ENCODE data around the gene COL4A2.
"Not testable (repeated sequence)": the region's sequence is repeated elsewhere in the genome, so short reads cannot be mapped to it uniquely, and the experiment has no call there.

The COL4A2 gene

GRCh38 chr13:110525328-110526319 is 218.5 kb downstream of the COL4A2 start:
- no peak overlapping the region for H3K27ac ChIP-seq (ENCODE audit: insufficient read depth, low read depth, low read length, poor library complexity, severe bottlenecking)
- H3K4me3 ChIP-seq (ENCODE audit: insufficient read depth, low read depth, low read length) = no peak overlapping the region
- H3K27me3 ChIP-seq (ENCODE audit: control insufficient read depth, insufficient read depth, low read length, poor library complexity, severe bottlenecking) = no peaks in the 10 kb centered on the region
- H3K9me3 ChIP-seq (ENCODE audit: control insufficient read depth, low read length) = no peaks in the 10 kb centered on the region
- peaks cover 4% of the 10 kb centered on the region for H3K4me1 ChIP-seq (ENCODE audit: control insufficient read depth, insufficient read depth, low read length)
- 79 to 81% methylated on average over 25 of the region's 25 CpGs for WGBS, 2 experiments
- no peaks in the 10 kb centered on the region for H3K36me3 ChIP-seq (ENCODE audit: control insufficient read depth, insufficient read depth, low read length)

- H3K4me1 ChIP-seq (ENCODE audit: control insufficient read depth, insufficient read depth, low read length) = peaks cover 7% of the 10 kb centered on the region
- H3K27me3 ChIP-seq (ENCODE audit: control insufficient read depth, insufficient read depth, low read length, poor library complexity, severe bottlenecking) = no peaks in the 10 kb centered on the region
- no peaks in the 10 kb centered on the region for H3K9me3 ChIP-seq (ENCODE audit: control insufficient read depth, low read length)
- H3K36me3 ChIP-seq (ENCODE audit: control insufficient read depth, insufficient read depth, low read length) = no peaks in the 10 kb centered on the region
- WGBS, 2 experiments = 89 to 90% methylated on average over 4 to 5 of the region's 5 CpGs
- H3K27ac ChIP-seq (ENCODE audit: insufficient read depth, low read depth, low read length, poor library complexity, severe bottlenecking) = no peak overlapping the region
- no peak overlapping the region for H3K4me3 ChIP-seq (ENCODE audit: insufficient read depth, low read depth, low read length)
Measured at GRCh38 chr13:110528371-110528770, 221.3 kb downstream of the COL4A2 start.

GRCh38 chr13:110528911-110529310 is 221.8 kb downstream of the COL4A2 start:
- Histone ChIP-seq H3K4me3 (ENCODE audit: insufficient read depth, low read depth, low read length) (no peak overlapping the region), H3K4me1 (ENCODE audit: control insufficient read depth, insufficient read depth, low read length) (peaks cover 7% of the 10 kb centered on the region), H3K36me3 (ENCODE audit: control insufficient read depth, insufficient read depth, low read length) (no peaks in the 10 kb centered on the region), H3K9me3 (ENCODE audit: control insufficient read depth, low read length) (no peaks in the 10 kb centered on the region), H3K27ac (ENCODE audit: insufficient read depth, low read depth, low read length, poor library complexity, severe bottlenecking) (no peak overlapping the region), H3K27me3 (ENCODE audit: control insufficient read depth, insufficient read depth, low read length, poor library complexity, severe bottlenecking) (no peaks in the 10 kb centered on the region)
- WGBS, 2 experiments = 85 to 86% methylated on average over 6 of the region's 6 CpGs

GRCh38 chr13:110529522-110530311 is 222.6 kb downstream of the COL4A2 start:
- 91 to 93% methylated on average over 15 to 16 of the region's 23 CpGs for WGBS, 2 experiments
- Histone ChIP-seq H3K36me3 (ENCODE audit: control insufficient read depth, insufficient read depth, low read length) (no peaks in the 10 kb centered on the region), H3K27ac (ENCODE audit: insufficient read depth, low read depth, low read length, poor library complexity, severe bottlenecking) (no peak overlapping the region), H3K27me3 (ENCODE audit: control insufficient read depth, insufficient read depth, low read length, poor library complexity, severe bottlenecking) (no peaks in the 10 kb centered on the region), H3K9me3 (ENCODE audit: control insufficient read depth, low read length) (no peaks in the 10 kb centered on the region), H3K4me3 (ENCODE audit: insufficient read depth, low read depth, low read length) (no peak overlapping the region), H3K4me1 (ENCODE audit: control insufficient read depth, insufficient read depth, low read length) (peaks cover 7% of the 10 kb centered on the region)

- no peak overlapping the region for H3K4me3 ChIP-seq (ENCODE audit: insufficient read depth, low read depth, low read length)
- H3K4me1 ChIP-seq (ENCODE audit: control insufficient read depth, insufficient read depth, low read length) = peaks cover 7% of the 10 kb centered on the region
- 79 to 83% methylated on average over 7 of the region's 7 CpGs for WGBS, 2 experiments
- no peaks in the 10 kb centered on the region for H3K9me3 ChIP-seq (ENCODE audit: control insufficient read depth, low read length)
- H3K36me3 ChIP-seq (ENCODE audit: control insufficient read depth, insufficient read depth, low read length) = no peaks in the 10 kb centered on the region
- H3K27me3 ChIP-seq (ENCODE audit: control insufficient read depth, insufficient read depth, low read length, poor library complexity, severe bottlenecking) = no peaks in the 10 kb centered on the region
- H3K27ac ChIP-seq (ENCODE audit: insufficient read depth, low read depth, low read length, poor library complexity, severe bottlenecking) = no peak overlapping the region
Measured at GRCh38 chr13:110531100-110531499, 224.0 kb downstream of the COL4A2 start.

GRCh38 chr13:110531671-110532083 is 224.6 kb downstream of the COL4A2 start:
- WGBS, 2 experiments = 90 to 92% methylated on average over 9 of the region's 9 CpGs
- no peak overlapping the region for H3K27ac ChIP-seq (ENCODE audit: insufficient read depth, low read depth, low read length, poor library complexity, severe bottlenecking)
- H3K36me3 ChIP-seq (ENCODE audit: control insufficient read depth, insufficient read depth, low read length) = no peaks in the 10 kb centered on the region
- no peaks in the 10 kb centered on the region for H3K9me3 ChIP-seq (ENCODE audit: control insufficient read depth, low read length)
- H3K27me3 ChIP-seq (ENCODE audit: control insufficient read depth, insufficient read depth, low read length, poor library complexity, severe bottlenecking) = no peaks in the 10 kb centered on the region
- H3K4me3 ChIP-seq (ENCODE audit: insufficient read depth, low read depth, low read length) = no peak overlapping the region
- H3K4me1 ChIP-seq (ENCODE audit: control insufficient read depth, insufficient read depth, low read length) = peaks cover 7% of the 10 kb centered on the region

- not testable (repeated sequence) for H3K36me3 ChIP-seq (ENCODE audit: control insufficient read depth, insufficient read depth, low read length); H3K4me3 ChIP-seq (ENCODE audit: insufficient read depth, low read depth, low read length); H3K9me3 ChIP-seq (ENCODE audit: control insufficient read depth, low read length); H3K4me1 ChIP-seq (ENCODE audit: control insufficient read depth, insufficient read depth, low read length); H3K27me3 ChIP-seq (ENCODE audit: control insufficient read depth, insufficient read depth, low read length, poor library complexity, severe bottlenecking); H3K27ac ChIP-seq (ENCODE audit: insufficient read depth, low read depth, low read length, poor library complexity, severe bottlenecking)
- WGBS, 2 experiments = 87 to 89% methylated on average over 2 of the region's 2 CpGs
Measured at GRCh38 chr13:110532258-110532657, 225.2 kb downstream of the COL4A2 start.

- Histone ChIP-seq H3K27ac (ENCODE audit: insufficient read depth, low read depth, low read length, poor library complexity, severe bottlenecking) (no peak overlapping the region), H3K4me3 (ENCODE audit: insufficient read depth, low read depth, low read length) (no peak overlapping the region), H3K9me3 (ENCODE audit: control insufficient read depth, low read length) (no peaks in the 10 kb centered on the region), H3K36me3 (ENCODE audit: control insufficient read depth, insufficient read depth, low read length) (no peaks in the 10 kb centered on the region), H3K4me1 (ENCODE audit: control insufficient read depth, insufficient read depth, low read length) (peaks cover 4% of the 10 kb centered on the region), H3K27me3 (ENCODE audit: control insufficient read depth, insufficient read depth, low read length, poor library complexity, severe bottlenecking) (no peaks in the 10 kb centered on the region)
- WGBS, 2 experiments = 88 to 90% methylated on average over 16 of the region's 16 CpGs
Measured at GRCh38 chr13:110533771-110534670, 226.9 kb downstream of the COL4A2 start.

- Histone ChIP-seq H3K4me1 (ENCODE audit: control insufficient read depth, insufficient read depth, low read length) (peaks cover 4% of the 10 kb centered on the region), H3K36me3 (ENCODE audit: control insufficient read depth, insufficient read depth, low read length) (no peaks in the 10 kb centered on the region), H3K27me3 (ENCODE audit: control insufficient read depth, insufficient read depth, low read length, poor library complexity, severe bottlenecking) (no peaks in the 10 kb centered on the region), H3K9me3 (ENCODE audit: control insufficient read depth, low read length) (no peaks in the 10 kb centered on the region), H3K27ac (ENCODE audit: insufficient read depth, low read depth, low read length, poor library complexity, severe bottlenecking) (no peak overlapping the region), H3K4me3 (ENCODE audit: insufficient read depth, low read depth, low read length) (no peak overlapping the region)
- WGBS, 2 experiments = 91 to 98% methylated on average over 11 of the region's 11 CpGs
Measured at GRCh38 chr13:110535526-110535925, 228.4 kb downstream of the COL4A2 start.
